HG03135 (cell line): ENCODE results near the gene STAT4.
A peak's percentile ranks its signal among the peaks of the same experiment; 100 is the strongest.

Experiments
- ATAC-seq: cut with Tn5 transposase; IDR thresholded peaks from one replicate; pipeline ENCODE4 v1.9.1; 2021; ENCODE audit warnings: mild to moderate bottlenecking, moderate library complexity; ENCODE audit not compliant: unreplicated experiment

The STAT4 gene

GRCh38 chr2:191048073-191048472 lies 102.7 kb downstream of the STAT4 start:
- ATAC-seq, result no peak

DNA sequence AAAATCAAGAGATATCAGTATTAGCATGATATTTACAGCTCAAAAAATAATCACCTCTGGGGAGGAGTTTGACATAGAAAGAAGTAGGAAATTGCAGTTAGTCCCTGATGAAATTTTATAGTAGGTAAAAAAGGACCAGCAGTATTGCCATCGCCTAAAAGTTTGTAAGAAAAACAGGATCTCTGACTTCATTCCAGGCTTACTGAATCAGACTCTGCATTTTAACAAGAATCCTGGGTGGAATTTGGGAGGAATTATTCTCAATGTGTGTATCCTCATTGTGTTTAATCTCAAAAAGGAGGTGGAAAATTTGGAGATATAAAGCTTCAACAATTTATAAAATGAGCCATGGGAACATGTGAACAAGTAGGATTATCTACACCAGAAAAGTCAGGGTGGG lies 105.7 kb downstream of the STAT4 start:
- ATAC-seq, result no peak

DNA sequence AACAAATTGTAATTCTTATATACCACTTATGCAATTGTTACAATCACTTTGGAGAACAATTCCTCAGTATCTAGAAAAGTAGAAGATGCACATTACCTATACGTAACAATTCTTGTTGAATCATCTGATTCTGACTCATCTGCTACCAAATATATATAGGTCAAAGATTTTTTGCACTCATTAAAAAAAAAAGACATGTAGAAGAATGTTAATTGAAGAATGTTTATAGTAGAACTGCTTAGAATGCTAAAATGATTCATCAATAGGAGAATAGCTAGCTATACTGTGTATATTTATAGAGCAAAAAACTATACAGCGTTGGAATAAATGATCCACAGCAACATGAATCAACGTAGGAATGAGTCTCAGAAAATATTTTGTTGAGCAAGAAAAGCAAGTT lies 107.4 kb downstream of the STAT4 start:
- no peak for ATAC-seq

- no peak for ATAC-seq
These were observed 109.2 kb downstream of the STAT4 start for GRCh38 chr2:191041418-191042161.

GRCh38 chr2:191039616-191040015 lies 111.2 kb downstream of the STAT4 start:
- ATAC-seq, result no peak

DNA sequence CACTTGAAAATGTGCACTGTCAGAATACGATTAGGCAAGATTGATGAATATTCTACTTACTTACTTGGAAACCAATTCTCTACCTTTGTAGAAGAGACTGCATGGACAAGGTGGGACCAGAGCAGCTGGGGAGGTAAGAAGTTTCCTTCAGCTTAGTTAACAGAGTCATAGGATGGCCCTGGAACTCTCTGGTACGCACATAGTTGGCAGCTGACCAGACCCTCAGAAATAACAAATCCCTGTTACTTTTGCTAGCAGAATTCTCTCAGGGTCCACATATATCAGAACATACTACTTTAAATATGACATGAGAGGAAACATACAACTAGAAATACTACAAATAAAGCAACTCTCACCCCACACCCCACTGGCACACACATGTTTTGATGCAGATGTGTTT lies 112.1 kb downstream of the STAT4 start:
- no peak for ATAC-seq

DNA sequence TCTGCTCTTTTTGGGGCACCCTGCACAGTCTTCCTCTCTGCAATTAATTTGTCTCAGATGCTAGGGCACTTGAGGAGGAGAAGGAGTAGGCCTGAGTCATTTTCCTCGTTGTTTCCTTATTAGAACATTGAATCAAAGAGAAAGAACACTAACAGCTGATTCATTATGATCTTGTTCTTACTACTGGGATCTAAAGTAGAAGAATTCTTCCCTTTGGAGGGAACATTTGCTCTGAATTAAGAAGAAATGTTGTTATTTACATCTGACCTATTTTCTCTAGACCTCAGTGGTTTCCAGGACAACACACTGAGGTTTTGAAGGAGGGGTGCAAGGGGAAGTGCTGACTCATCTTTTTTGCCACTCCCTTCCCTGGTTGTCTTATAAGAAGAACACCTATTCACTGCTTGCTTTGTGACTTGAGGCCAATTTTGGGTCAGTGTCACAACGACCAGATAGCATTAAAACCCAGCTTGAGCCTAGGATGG lies 112.5 kb downstream of the STAT4 start:
- no peak for ATAC-seq

DNA sequence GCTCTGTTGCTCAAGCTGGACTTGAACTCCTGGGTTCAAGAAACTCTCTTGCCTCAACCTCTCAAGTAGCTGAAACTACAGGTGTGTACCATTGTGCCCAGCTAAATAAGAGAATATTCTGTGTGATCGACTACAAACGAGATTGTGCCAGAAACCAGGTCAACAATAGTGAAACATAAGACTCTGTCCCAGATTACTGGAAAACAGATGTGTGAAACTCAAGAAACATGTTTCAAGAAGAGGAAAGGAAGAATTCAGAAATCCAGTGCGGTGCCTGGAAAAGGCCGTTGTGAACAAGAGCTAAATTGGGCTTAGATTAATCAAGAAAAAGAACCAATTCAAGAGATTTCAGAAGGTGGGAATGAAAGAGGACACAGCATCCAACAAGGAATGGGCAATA lies 113.4 kb downstream of the STAT4 start:
- no peak for ATAC-seq

DNA sequence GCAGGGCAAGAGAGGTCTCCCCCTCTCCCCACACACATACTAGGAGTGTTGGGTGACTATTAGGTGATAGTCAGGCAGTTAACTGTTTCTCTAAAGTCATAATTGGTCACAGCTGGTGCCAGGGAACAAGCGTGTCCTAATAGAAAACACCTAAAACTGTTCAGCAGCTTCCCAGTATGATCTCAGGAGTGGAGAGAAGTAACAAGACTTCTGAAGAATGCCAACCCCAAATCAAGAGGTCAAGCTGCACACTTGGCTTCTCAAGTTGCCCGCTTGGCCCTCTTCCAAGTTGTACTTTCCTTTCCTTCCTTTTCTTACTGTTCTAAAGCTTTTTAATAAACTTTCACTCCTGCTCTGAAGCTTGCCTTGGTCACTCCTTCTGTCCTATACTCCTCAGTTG lies 114.4 kb downstream of the STAT4 start:
- ATAC-seq, result no peak

DNA sequence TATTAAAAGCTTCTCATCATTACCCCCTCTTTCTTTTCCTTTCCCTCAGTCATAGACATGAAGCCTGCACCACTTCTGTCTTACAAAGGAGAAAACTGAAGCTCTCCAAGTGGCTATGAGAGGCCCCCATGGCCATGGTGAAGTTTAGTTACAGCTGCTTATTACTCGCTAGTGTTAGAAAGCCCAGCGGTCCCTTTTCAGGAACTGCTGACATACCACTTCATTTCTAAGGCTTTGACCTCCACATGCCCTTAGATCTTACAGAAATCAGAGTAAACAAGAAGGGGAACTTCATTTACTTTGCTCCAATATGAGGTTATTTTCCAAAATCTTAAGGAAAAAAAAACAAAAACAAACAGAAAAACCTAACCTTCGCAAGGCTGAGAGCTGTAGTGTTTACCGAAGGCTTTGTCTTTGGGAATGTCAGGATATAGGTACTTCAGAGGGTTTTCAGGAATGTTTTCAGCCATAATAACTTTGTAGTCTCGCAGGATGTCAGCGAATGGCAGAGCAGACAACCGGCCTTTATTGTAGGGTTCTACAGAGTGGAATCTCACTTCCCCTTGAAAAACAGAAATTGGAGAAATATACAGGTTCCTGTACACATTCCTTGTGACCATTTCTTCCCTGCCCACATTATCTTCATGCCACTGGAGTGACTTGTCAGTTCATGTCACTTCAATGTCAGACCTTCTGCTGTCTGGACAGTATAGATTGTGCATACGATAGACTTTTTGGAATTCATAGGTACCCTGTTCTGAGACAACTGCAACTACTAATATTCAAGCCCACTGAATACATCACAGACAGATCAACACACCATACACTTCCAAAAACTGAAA lies 118.0 kb downstream of the STAT4 start:
- no peak for ATAC-seq

GRCh38 chr2:191031256-191031655 lies 119.5 kb downstream of the STAT4 start:
- no peak for ATAC-seq

- ATAC-seq, result peak; percentile 87
These were observed 120.2 kb downstream of the STAT4 start for GRCh38 chr2:191030521-191031154.

DNA sequence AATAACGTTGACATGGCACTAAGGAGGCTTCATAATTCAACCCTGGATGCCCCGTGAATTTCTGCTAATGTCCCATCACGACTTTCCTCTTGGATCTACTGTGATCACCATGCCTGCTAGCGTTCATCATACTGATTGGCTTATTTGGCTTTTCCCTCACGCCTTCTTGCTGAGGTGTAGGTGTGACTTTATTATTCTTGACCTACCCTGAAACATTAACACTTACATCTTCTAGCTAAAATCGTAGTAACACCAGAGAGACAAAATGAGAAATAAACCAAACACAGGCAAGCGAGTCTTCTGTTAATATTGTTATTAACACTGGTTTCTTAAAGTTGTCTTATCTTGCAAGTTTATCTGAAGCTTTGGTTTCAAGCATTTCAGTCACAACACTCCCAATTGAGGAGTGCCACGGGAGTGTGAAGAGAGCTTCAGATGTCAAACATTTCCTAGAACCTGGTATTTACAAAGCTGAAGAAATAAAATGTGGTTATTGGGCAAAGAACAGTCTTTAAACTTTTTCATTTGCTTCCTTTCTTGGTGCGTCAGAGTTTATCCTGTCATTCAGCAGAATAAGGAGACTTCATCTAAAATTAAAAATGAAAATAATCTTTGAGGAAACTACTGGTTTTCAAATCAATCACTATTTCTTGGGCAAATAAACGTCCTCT lies 121.4 kb downstream of the STAT4 start:
- no peak for ATAC-seq

DNA sequence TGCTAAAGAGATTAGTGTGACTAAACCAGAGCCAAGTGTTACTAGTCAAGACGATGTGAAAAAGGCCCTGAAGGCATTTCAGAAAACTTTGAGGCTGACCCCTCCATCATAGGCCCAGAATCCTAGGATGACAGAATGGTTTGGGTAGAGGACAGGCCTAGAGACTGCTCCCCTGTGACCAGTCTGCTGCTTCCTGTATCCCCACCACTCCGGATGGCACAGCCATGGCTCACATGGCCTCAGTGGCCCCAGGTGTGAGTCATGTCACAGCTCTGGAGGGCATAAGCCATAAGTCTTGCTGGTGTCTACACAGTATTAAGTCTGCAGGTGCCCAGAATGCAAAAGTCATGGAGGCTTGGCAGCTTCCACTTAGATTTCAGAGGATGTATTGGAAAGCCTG lies 124.4 kb downstream of the STAT4 start:
- ATAC-seq, result no peak

DNA sequence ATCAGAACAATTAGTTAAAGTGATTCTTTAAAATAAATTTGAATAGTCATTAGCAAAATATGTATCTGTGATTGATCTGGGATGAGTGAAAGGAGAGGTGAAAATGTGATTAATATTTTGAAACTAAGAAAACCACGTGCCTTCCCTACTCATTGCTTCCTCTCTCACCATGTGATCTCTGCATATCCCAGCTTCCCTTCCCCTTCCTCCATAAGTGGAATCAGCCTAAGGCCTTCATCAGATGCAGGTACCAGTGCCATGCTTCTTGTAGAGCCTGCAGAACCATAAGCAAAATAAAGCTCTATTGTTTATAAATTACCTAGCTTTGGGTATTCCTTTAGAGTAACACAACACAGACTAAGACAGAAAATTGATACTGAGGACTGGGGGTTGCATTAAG lies 125.7 kb downstream of the STAT4 start:
- ATAC-seq, result no peak

DNA sequence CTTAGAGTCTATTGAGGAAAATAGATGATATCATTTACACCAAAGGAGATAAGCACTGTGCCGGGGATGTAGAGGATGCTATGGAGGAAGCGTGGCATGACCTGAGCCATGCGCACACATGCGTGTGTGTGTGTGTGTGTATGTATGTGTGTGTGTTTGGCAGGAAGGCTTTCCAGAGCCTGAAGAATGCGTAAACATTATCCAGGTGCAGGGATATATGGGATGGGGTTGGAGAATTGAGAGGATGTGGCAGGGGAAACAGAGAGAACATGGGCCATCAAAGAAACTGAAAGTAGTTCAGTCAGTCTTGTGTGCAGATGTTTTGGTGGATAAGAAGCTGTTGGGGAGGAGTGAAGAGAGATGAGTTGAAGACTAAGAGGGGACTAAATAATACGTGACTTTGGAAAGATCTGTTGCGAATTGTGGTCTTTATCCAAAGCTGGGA lies 127.5 kb downstream of the STAT4 start:
- no peak for ATAC-seq

- ATAC-seq, result peak; percentile 15
These were observed 129.9 kb downstream of the STAT4 start for GRCh38 chr2:191020742-191021381.

- ATAC-seq, result peak; percentile 69
These were observed 130.5 kb downstream of the STAT4 start for GRCh38 chr2:191020221-191020741.

DNA sequence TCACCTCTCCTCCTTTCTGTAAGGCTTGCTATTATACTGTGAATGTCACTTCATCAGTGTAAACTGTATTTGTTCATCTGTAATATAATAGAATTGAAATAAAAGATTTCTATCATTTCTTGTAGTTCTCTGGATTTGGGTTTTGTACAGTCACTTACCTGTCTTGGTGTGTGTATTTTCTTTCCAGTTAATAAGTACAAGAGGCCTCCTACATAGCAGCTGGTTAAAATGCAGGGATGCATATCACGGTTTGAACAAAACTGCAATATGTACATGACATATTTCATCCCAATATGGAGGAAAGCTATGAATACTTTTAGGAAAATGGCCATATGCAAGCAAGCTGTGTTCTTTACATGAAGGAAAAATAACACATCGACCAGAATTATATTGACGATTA lies 131.4 kb downstream of the STAT4 start:
- no peak for ATAC-seq

DNA sequence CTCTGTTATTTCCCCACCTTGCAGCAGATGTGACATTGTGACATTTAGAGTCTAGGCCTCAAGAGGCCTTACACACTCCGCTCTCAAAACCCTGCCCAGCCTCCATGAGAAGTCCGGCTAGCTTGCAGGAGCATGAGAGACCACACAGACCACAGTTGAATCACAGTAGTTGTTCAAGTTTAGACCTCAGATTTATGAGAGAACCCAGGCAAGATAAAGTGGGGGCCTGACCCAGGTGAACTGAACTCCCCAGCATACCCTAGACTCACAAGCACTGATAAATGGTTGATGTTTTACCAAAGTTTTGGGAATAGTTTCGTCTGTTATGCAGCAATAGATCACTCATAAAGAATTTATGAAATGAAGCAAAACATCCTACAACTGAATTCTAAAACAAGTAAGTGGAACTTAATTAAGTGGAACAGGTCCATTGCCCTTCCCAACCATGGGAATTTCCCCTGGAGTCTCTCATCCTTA lies 132.1 kb downstream of the STAT4 start:
- peak; percentile 12 for ATAC-seq
